Posterior cingulate gyrus (tissue), 11 donors: ENCODE measurements around the gene CEP63.

ENCODE experiments used
- DNase-seq, 10 donors: peaks; one replicate each; pipeline versions ENCODE4 v3.0.0 to v3.0.0-alpha.2; 2020 to 2021; ENCODE audit warnings: mixed read lengths in 3 of 10
- intact Hi-C: fragments of 100-400 bp; cut with DNase I; formaldehyde crosslinking; loops from one replicate; pipeline ENCODE4 v1.15.1; 2023

The CEP63 gene

GRCh38 chr3:134485718-134486576 lies at the start of gene CEP63, which contains the start of gene ANAPC13:
Gene CEP63 (plus strand): TSS chr3:134486057. CDS start chr3:134495321, 9,264 bp downstream.
Gene ANAPC13 (minus strand): TSS chr3:134485985. CDS start chr3:134482904, 3,081 bp downstream.
- intact Hi-C loops, result no loop called here

GRCh38 chr3:134437211-134437752 lies 48.6 kb upstream of the CEP63 start:
- DNase-seq, result no peak

More at GRCh38 chr3:134485718-134486576, at the start of gene CEP63, which contains the start of gene ANAPC13:
- DNase-seq, result peak; percentile 83 to 98 (median 90)

GRCh38 chr3:134441321-134441720 lies 44.5 kb upstream of the CEP63 start:
- intact Hi-C loops, result no loop called here
- DNase-seq, result no peak

More at GRCh38 chr3:134437211-134437752, 48.6 kb upstream of the CEP63 start:
- intact Hi-C loops, result no loop called here

GRCh38 chr3:134441821-134442220 lies 44.0 kb upstream of the CEP63 start:
- intact Hi-C loops, result no loop called here
- DNase-seq, result no peak

GRCh38 chr3:134445095-134445494 lies 40.8 kb upstream of the CEP63 start:
- intact Hi-C loops, result loop anchor here (5.0 kb wide), 2 partner anchors 38 to 73 kb away; partner anchors contain the start of gene AMOTL2
- DNase-seq, result no peak

GRCh38 chr3:134445636-134446035 lies 40.2 kb upstream of the CEP63 start:
- DNase-seq, result no peak
- intact Hi-C loops, result loop anchor here (5.0 kb wide), 2 partner anchors 38 to 73 kb away; partner anchors contain the start of gene AMOTL2

GRCh38 chr3:134446800-134447199 lies 39.1 kb upstream of the CEP63 start:
- intact Hi-C loops, result loop anchor here (5.0 kb wide), 2 partner anchors 39 to 74 kb away; partner anchors contain the start of gene AMOTL2
- no peak for DNase-seq

- intact Hi-C loops, result loop anchor here (5.0 kb wide), 2 partner anchors 40 to 75 kb away; partner anchors contain the start of gene AMOTL2
- DNase-seq, result no peak
Observed at GRCh38 chr3:134447351-134447750, 38.5 kb upstream of the CEP63 start.

GRCh38 chr3:134448664-134449063 lies 37.2 kb upstream of the CEP63 start:
- DNase-seq, result no peak
- intact Hi-C loops, result loop anchor here (5.0 kb wide), 2 partner anchors 41 to 76 kb away; partner anchors contain the start of gene AMOTL2

- DNase-seq, result peak in 7 of 10 donors; percentile 44 to 94 (median 69)
- intact Hi-C loops, result loop anchor here (5.0 kb wide), 2 partner anchors 42 to 77 kb away; partner anchors contain the start of gene AMOTL2
Observed at GRCh38 chr3:134449277-134449676, 36.6 kb upstream of the CEP63 start.

GRCh38 chr3:134449951-134450350 lies 35.9 kb upstream of the CEP63 start:
- intact Hi-C loops, result loop anchor here (5.0 kb wide), 3 partner anchors 43 to 143 kb away; partner anchors contain the start of gene AMOTL2
- DNase-seq, result no peak

GRCh38 chr3:134453631-134454030 lies 32.2 kb upstream of the CEP63 start:
- no peak for DNase-seq
- intact Hi-C loops, result loop anchor here (5.0 kb wide), 1 partner anchor 146 kb away; no protein-coding TSS in a partner anchor

GRCh38 chr3:134457376-134458074 lies 28.3 kb upstream of the CEP63 start:
- intact Hi-C loops, result no loop called here
- DNase-seq, result no peak

- intact Hi-C loops, result no loop called here
- DNase-seq, result no peak
Observed at GRCh38 chr3:134458406-134458945, 27.4 kb upstream of the CEP63 start.

- intact Hi-C loops, result no loop called here
- no peak for DNase-seq
Observed at GRCh38 chr3:134459562-134459961, 26.3 kb upstream of the CEP63 start.

- DNase-seq, result no peak
- intact Hi-C loops, result no loop called here
Observed at GRCh38 chr3:134460965-134461364, 24.9 kb upstream of the CEP63 start.

GRCh38 chr3:134462331-134462941 lies 23.4 kb upstream of the CEP63 start:
- intact Hi-C loops, result no loop called here
- no peak for DNase-seq

GRCh38 chr3:134463676-134464063 lies 22.2 kb upstream of the CEP63 start:
- intact Hi-C loops, result no loop called here
- DNase-seq, result no peak

GRCh38 chr3:134464064-134464688 lies 21.7 kb upstream of the CEP63 start:
- peak in 9 of 10 donors; percentile 17 to 91 (median 53) for DNase-seq
- intact Hi-C loops, result no loop called here
